B cell (primary cell): ENCODE data around the gene WWC1. TPM values are rescaled to one million over a fixed set of nuclear protein-coding genes. Genes with fewer than 3 reads are reported as not detected.

Experiments
- ATAC-seq: fragments of 200-7000 bp; cut with Tn5 transposase; one replicate; pipeline ENCODE4 v1.10.0; 2021; ENCODE audit warnings: low read depth, mild to moderate bottlenecking, moderate number of reproducible peaks, moderate library complexity
- CTCF ChIA-PET: fragments of 350-600 bp; sonication (Branson Sonifier 250); formaldehyde crosslinking; loops from one replicate; lab custom pipeline; 2021; ENCODE audit warnings: antibody characterized with exemption, inconsistent platforms; lab: Charles Lee
- POLR2A ChIA-PET: fragments of 350-600 bp; sonication (Branson Sonifier 250); formaldehyde crosslinking; loops from one replicate; lab custom pipeline; 2021; ENCODE audit warnings: antibody characterized with exemption; lab: Charles Lee
- DNase-seq: peaks from one replicate; pipeline ENCODE4 v3.0.0; 2013
- H2AFZ ChIP-seq: 2 replicates; pipeline ENCODE4 v1.6.1; 2012; ENCODE audit warnings: mild to moderate bottlenecking, low read depth, low read length; ENCODE audit not compliant: insufficient read depth, poor library complexity, severe bottlenecking
- H3K27ac ChIP-seq, 2 donors: 1 replicate in 1 of 2; 2 replicates in 1 of 2; pipeline ENCODE4 v1.5.1; 2012 to 2013; ENCODE audit warnings: low read length in 2 of 2, mild to moderate bottlenecking in 2 of 2, moderate library complexity in 1 of 2
- H3K27me3 ChIP-seq, 4 experiments: fragments of 200-600 bp in 1 of 4; sonication (generic) in 1 of 4; replicated peaks in 1 of 4; 1 replicate in 2 of 4; 2 replicates in 2 of 4; pipeline versions ENCODE4 v1.6.1 to v1.7.0; 2013 to 2016; ENCODE audit warnings: low read length in 3 of 4, mild to moderate bottlenecking in 2 of 4, mixed read lengths in 1 of 4, moderate library complexity in 1 of 4; ENCODE audit not compliant: insufficient read depth in 4 of 4, control insufficient read depth in 3 of 4; ENCODE audit errors: control extremely low read depth in 1 of 4
- H3K36me3 ChIP-seq, 2 experiments: replicated peaks in 1 of 2; 1 replicate in 1 of 2; 2 replicates in 1 of 2; pipeline versions ENCODE4 v1.6.1 to v1.7.1; 2013; ENCODE audit warnings: low read length in 1 of 2; ENCODE audit not compliant: insufficient read depth in 2 of 2, control insufficient read depth in 1 of 2; ENCODE audit errors: control extremely low read depth in 1 of 2, extremely low read depth in 1 of 2
- H3K4me1 ChIP-seq, 2 donors: fragments of 200-600 bp in 1 of 2; sonication (generic) in 1 of 2; 1 replicate in 1 of 2; 2 replicates in 1 of 2; pipeline versions ENCODE4 v1.5.1 to v1.6.1; 2013 to 2017; ENCODE audit warnings: low read length in 2 of 2; ENCODE audit not compliant: control insufficient read depth in 2 of 2, insufficient read depth in 2 of 2
- H3K4me2 ChIP-seq: replicated peaks from 2 replicates; pipeline ENCODE3; 2012; ENCODE audit warnings: mild to moderate bottlenecking, low read depth, low read length; ENCODE audit not compliant: poor library complexity, severe bottlenecking
- H3K4me3 ChIP-seq, 5 experiments: fragments of 200-600 bp in 1 of 5; sonication (generic) in 1 of 5; 1 replicate in 3 of 5; 2 replicates in 2 of 5; pipeline versions ENCODE4 v1.5.1 to v1.7.0; 2011 to 2016; ENCODE audit warnings: low read length in 4 of 5, mild to moderate bottlenecking in 4 of 5, low read depth in 2 of 5, control low read depth in 1 of 5, moderate library complexity in 1 of 5; ENCODE audit not compliant: insufficient read depth in 1 of 5; ENCODE audit errors: control extremely low read depth in 1 of 5, extremely low read depth in 1 of 5
- H3K79me2 ChIP-seq: fragments of 200-600 bp; sonication (generic); one replicate; pipeline ENCODE4 v1.6.0; 2016; ENCODE audit warnings: low read length; ENCODE audit not compliant: control insufficient read depth, insufficient read depth
- H3K9ac ChIP-seq: fragments of 200-600 bp; sonication (generic); 2 replicates; pipeline ENCODE4 v1.6.1; 2017; ENCODE audit warnings: mild to moderate bottlenecking, low read length, moderate library complexity
- H3K9me3 ChIP-seq, 3 donors: one replicate each; pipeline versions ENCODE4 v1.6.1 to v1.7.1; 2013; ENCODE audit warnings: low read length in 2 of 3; ENCODE audit not compliant: control insufficient read depth in 2 of 3, insufficient read depth in 1 of 3; ENCODE audit errors: control extremely low read depth in 1 of 3
- H4K20me1 ChIP-seq: 2 replicates; pipeline ENCODE4 v1.6.0; 2012; ENCODE audit warnings: mild to moderate bottlenecking, low read length; ENCODE audit not compliant: insufficient read depth, control insufficient read depth, poor library complexity, severe bottlenecking
- H3K27ac Mint-ChIP-seq: one replicate; pipeline ENCODE4 v1.8.0; 2021; ENCODE audit warnings: mixed read lengths
- H3K27me3 Mint-ChIP-seq: one replicate; pipeline ENCODE4 v1.8.0; 2021; ENCODE audit warnings: mixed read lengths
- H3K4me1 Mint-ChIP-seq: one replicate; pipeline ENCODE4 v1.8.0; 2021; ENCODE audit warnings: mixed read lengths
- H3K4me3 Mint-ChIP-seq: one replicate; pipeline ENCODE4 v1.8.0; 2021; ENCODE audit warnings: mixed read lengths
- H3K9me3 Mint-ChIP-seq: one replicate; pipeline ENCODE4 v1.8.0; 2022; ENCODE audit warnings: mixed read lengths; ENCODE audit not compliant: insufficient read depth
- EZH2 ChIP-seq: IDR thresholded peaks from 2 replicates; pipeline ENCODE4 v1.6.1; 2012; ENCODE audit warnings: borderline replicate concordance, low read depth, mild to moderate bottlenecking, moderate library complexity, low read length; ENCODE audit not compliant: insufficient read depth, poor library complexity, severe bottlenecking
- WGBS: methylation state at CpG from one replicate; pipeline ENCODE4 v1.1.5; 2013; ENCODE audit warnings: missing lambda C conversion rate; ENCODE audit not compliant: insufficient coverage; 5-methylcytosine and 5-hydroxymethylcytosine counted together
- intact Hi-C: fragments of 100-400 bp; cut with micrococcal nuclease; formaldehyde crosslinking; loops from one replicate; pipeline ENCODE4 v1.10.0; 2022
- polyA plus RNA-seq: library from polyadenylated mRNA; depleted of rRNA; stranded (reverse); fragments of >200 nt; gene quantifications from 2 replicates; pipeline ENCODE4 v1.2.3, GENCODE V29; 2012
- total RNA-seq, 2 donors: library from RNA; stranded (reverse); fragments of 120-200 nt in 1 of 2; gene quantifications; 1 replicate in 1 of 2; 2 replicates in 1 of 2; pipeline versions ENCODE4 v1.2.3 to v1.2.4, GENCODE V29; 2013 to 2022
- TF ChIP-seq, protein P1 (sequence below): fragments of 200-600 bp; IDR thresholded peaks from one replicate; pipeline ENCODE4 v1.8.0; 2022; ENCODE audit warnings: antibody characterized with exemption, mild to moderate bottlenecking

WWC1 gene
- total and polyA plus RNA-seq, 2 donors (not counting 1 experiment from before 2014, with no cell fraction given), result 1.5 to 2.0 TPM

- no peak overlapping the region for H3K9ac ChIP-seq
- Mint-ChIP-seq H3K9me3 (no peaks in the 10 kb centered on the region), H3K4me3 (peak overlapping the region; percentile 33), H3K27ac (no peak overlapping the region), H3K27me3 (peaks cover 5% of the 10 kb centered on the region), H3K4me1 (peaks cover 22% of the 10 kb centered on the region)
- ATAC-seq (peak; percentile 16), DNase-seq (peak; percentile 23)
- WGBS, result 29% methylated on average over 1 of the region's 4 CpGs
- no peaks in the 10 kb centered on the region for H3K36me3 ChIP-seq
- intact Hi-C loops, result no loop called here
- H3K27me3 ChIP-seq, result peaks cover 0 to 6% (median 0%) of the 10 kb centered on the region in 4 experiments
- ChIA-PET CTCF (interaction anchor here (1.5 kb wide), 1 partner anchor 212 kb away, joined by 3 read pairs; no protein-coding TSS in a partner anchor), POLR2A (no interaction called here)
- H3K4me2 ChIP-seq, result no peak overlapping the region
- no peaks in the 10 kb centered on the region for H3K9me3 ChIP-seq
- no peak overlapping the region for H3K27ac ChIP-seq
- no peak for TF ChIP-seq EZH2
- TF ChIP-seq, protein P1, sequence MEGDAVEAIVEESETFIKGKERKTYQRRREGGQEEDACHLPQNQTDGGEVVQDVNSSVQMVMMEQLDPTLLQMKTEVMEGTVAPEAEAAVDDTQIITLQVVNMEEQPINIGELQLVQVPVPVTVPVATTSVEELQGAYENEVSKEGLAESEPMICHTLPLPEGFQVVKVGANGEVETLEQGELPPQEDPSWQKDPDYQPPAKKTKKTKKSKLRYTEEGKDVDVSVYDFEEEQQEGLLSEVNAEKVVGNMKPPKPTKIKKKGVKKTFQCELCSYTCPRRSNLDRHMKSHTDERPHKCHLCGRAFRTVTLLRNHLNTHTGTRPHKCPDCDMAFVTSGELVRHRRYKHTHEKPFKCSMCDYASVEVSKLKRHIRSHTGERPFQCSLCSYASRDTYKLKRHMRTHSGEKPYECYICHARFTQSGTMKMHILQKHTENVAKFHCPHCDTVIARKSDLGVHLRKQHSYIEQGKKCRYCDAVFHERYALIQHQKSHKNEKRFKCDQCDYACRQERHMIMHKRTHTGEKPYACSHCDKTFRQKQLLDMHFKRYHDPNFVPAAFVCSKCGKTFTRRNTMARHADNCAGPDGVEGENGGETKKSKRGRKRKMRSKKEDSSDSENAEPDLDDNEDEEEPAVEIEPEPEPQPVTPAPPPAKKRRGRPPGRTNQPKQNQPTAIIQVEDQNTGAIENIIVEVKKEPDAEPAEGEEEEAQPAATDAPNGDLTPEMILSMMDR, result no peak
- peaks cover 5 to 7% of the 10 kb centered on the region in 2 donors for H3K4me1 ChIP-seq
- H3K4me3 ChIP-seq, result no peak overlapping the region
- H3K79me2 ChIP-seq, result peaks cover 7% of the 10 kb centered on the region
- peak overlapping the region; percentile 16 for H2AFZ ChIP-seq
- no peaks in the 10 kb centered on the region for H4K20me1 ChIP-seq
These were observed 189.9 kb downstream of the WWC1 start for GRCh38 chr5:168481330-168481788.

- Histone ChIP-seq H3K36me3 (no peaks in the 10 kb centered on the region), H3K9me3 (peaks cover 0 to 3% (median 0%) of the 10 kb centered on the region in 3 donors), H3K4me3 (no peak overlapping the region), H3K4me2 (no peak overlapping the region), H4K20me1 (no peaks in the 10 kb centered on the region), H3K9ac (no peak overlapping the region), H2AFZ (no peak overlapping the region), H3K79me2 (peaks cover 7% of the 10 kb centered on the region), H3K27ac (no peak overlapping the region), H3K4me1 (peaks cover 7 to 12% of the 10 kb centered on the region in 2 donors), H3K27me3 (peaks cover 0 to 6% (median 0%) of the 10 kb centered on the region in 4 experiments)
- intact Hi-C loops, result no loop called here
- POLR2A ChIA-PET, result no interaction called here
- no peak for TF ChIP-seq EZH2
- TF ChIP-seq, protein P1, result no peak
- no peak for DNase-seq
- peaks cover 5% of the 10 kb centered on the region for H3K27me3 Mint-ChIP-seq
- peaks cover 31% of the 10 kb centered on the region for H3K4me1 Mint-ChIP-seq
- CTCF ChIA-PET, result interaction anchor here (1.5 kb wide), 1 partner anchor 213 kb away, joined by 3 read pairs; no protein-coding TSS in a partner anchor
- H3K4me3 Mint-ChIP-seq, result no peak overlapping the region
- no peak overlapping the region for H3K27ac Mint-ChIP-seq
- 86% methylated on average over 2 of the region's 5 CpGs for WGBS
- no peak for ATAC-seq
- H3K9me3 Mint-ChIP-seq, result no peaks in the 10 kb centered on the region
These were observed 190.9 kb downstream of the WWC1 start for GRCh38 chr5:168482361-168482760.
